ENCODE data around the gene OTOP2. TPM values are rescaled to one million over a fixed set of nuclear protein-coding genes. Genes with fewer than 3 reads are reported as not detected.
A peak's percentile ranks its signal among the peaks of the same experiment; 100 is the strongest.
"Not testable (repeated sequence)": the region's sequence is repeated elsewhere in the genome, so short reads cannot be mapped to it uniquely, and the experiment has no call there.

The OTOP2 gene
- total and polyA plus RNA-seq, 9 of the 15 experiments (the other 6 are each of a cell fraction or from before 2014, with no cell fraction given): 0.04 to 0.36 (median 0.14) TPM; not detected in 1

- H3K4me2 ChIP-seq (ENCODE audit: insufficient read depth, low read length): peak overlapping the region; percentile 87
- ATAC-seq (peak; percentile 3; the same call in 1 of the 3 replicates), DNase-seq (ENCODE audit: extremely low read depth in 1 of 4, low spot score in 3 of 4) (peak in 1 of 4 experiments; percentile 28)
- H3K4me3 ChIP-seq: peak overlapping the region; percentile 55
- BruUV-seq (replicated peaks): TSS peak; percentile 71
- peak overlapping the region; percentile 78 for H2AFZ ChIP-seq (ENCODE audit: low read depth, low read length)
- H3K79me2 ChIP-seq (ENCODE audit: control insufficient read depth, insufficient read depth, low read length); H3K27me3 ChIP-seq (ENCODE audit: control insufficient read depth in 2 of 2, insufficient read depth in 2 of 2, low read length in 2 of 2); H4K20me1 ChIP-seq (replicated peaks; ENCODE audit: control insufficient read depth, insufficient read depth, low read length); H3K9me1 ChIP-seq (ENCODE audit: control insufficient read depth, insufficient read depth, low read length); H3K9me3 ChIP-seq (replicated peaks; ENCODE audit: control insufficient read depth, insufficient read depth, low read depth, low read length); FAIRE-seq; H3K36me3 ChIP-seq (ENCODE audit: control insufficient read depth, insufficient read depth, low read length); intact Hi-C loops (cut with micrococcal nuclease); in situ Hi-C loops (cut with MboI); TF ChIP-seq NR2C2 (CRISPR knock-in tag; IDR thresholded peaks at IDR 0.05): not testable (repeated sequence)
- peak overlapping the region; percentile 76 to 91 for H3K9ac ChIP-seq (ENCODE audit: insufficient read depth in 1 of 2, low read depth in 2 of 2, low read length in 2 of 2)
- peak overlapping the region; percentile 75 for H3K27ac ChIP-seq (ENCODE audit: extremely low read depth, low read depth, low read length)
- CTCF ChIA-PET (ENCODE audit: low intra/inter-chr PET ratio): interaction anchor here (0.7 kb wide), 1 partner anchor 238 kb away, joined by 3 read pairs; no protein-coding TSS in a partner anchor
- WGBS (ENCODE audit: insufficient coverage, low coverage, missing lambda C conversion rate): 41% methylated on average over 14 of the region's 14 CpGs
- POLR2A ChIA-PET: interaction anchor here (0.6 to 1.9 kb wide), 17 partner anchors 9 to 544 kb away, joined by 3 to 12 read pairs (median 4); partner anchors contain the start of genes ATP5PD, HID1, JPT1 and KCTD2
- peaks cover 22 to 47% of the 10 kb centered on the region in 2 experiments for H3K4me1 ChIP-seq (replicated peaks in 1 of 2; ENCODE audit: control insufficient read depth in 2 of 2, insufficient read depth in 2 of 2, low read length in 2 of 2)
- TF ChIP-seq BRD9 (IDR thresholded peaks at IDR 0.05; ENCODE audit: low read depth, partially characterized antibody) (peak; percentile 62), FOXK2 (conservative IDR thresholded peaks at IDR 0.05 in 1 of 2, IDR thresholded peaks at IDR 0.05 in 1 of 2; ENCODE audit: low read depth in 2 of 2) (peak; percentile 51 to 61; a peak in 2 of 4 replicates), MLLT1 (IDR thresholded peaks at IDR 0.05) (peak in 1 of 2 experiments; percentile 41; a peak in 1 of 4 replicates), RUNX1 (IDR thresholded peaks at IDR 0.05; ENCODE audit: low read depth) (0 out of 2 replicates have a peak, but pooled peaks have one; percentile 8), PHB (CRISPR knock-in tag; IDR thresholded peaks at IDR 0.05) (0 out of 2 replicates have a peak, but pooled peaks have one; percentile 54), NR2C2 (tag; IDR thresholded peaks at IDR 0.05) (peak; percentile 67; the same call in 1 of the 2 replicates), SMARCA4 (IDR thresholded peaks at IDR 0.05) (0 out of 2 replicates have a peak, but pooled peaks have one; percentile 16), NR2C1 (IDR thresholded peaks at IDR 0.05) (peak; percentile 36; the same call in 1 of the 2 replicates), NR2C1 (tag; IDR thresholded peaks at IDR 0.05) (peak; percentile 45; the same call in 1 of the 2 replicates), NCOA6 (IDR thresholded peaks at IDR 0.05) (0 out of 2 replicates have a peak, but pooled peaks have one; percentile 18), THRAP3 (IDR thresholded peaks at IDR 0.05; ENCODE audit: borderline replicate concordance) (peak; percentile 49; the same call in 1 of the 2 replicates), HMGN3 (IDR thresholded peaks at IDR 0.05; ENCODE audit: borderline replicate concordance, extremely low read depth, insufficient read length, low read depth, low read length) (peak; percentile 0)
- TF ChIP-seq, protein P1, sequence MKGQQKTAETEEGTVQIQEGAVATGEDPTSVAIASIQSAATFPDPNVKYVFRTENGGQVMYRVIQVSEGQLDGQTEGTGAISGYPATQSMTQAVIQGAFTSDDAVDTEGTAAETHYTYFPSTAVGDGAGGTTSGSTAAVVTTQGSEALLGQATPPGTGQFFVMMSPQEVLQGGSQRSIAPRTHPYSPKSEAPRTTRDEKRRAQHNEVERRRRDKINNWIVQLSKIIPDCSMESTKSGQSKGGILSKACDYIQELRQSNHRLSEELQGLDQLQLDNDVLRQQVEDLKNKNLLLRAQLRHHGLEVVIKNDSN (CRISPR knock-in tag; IDR thresholded peaks at IDR 0.05): peak; percentile 37
- TF ChIP-seq, protein P2, sequence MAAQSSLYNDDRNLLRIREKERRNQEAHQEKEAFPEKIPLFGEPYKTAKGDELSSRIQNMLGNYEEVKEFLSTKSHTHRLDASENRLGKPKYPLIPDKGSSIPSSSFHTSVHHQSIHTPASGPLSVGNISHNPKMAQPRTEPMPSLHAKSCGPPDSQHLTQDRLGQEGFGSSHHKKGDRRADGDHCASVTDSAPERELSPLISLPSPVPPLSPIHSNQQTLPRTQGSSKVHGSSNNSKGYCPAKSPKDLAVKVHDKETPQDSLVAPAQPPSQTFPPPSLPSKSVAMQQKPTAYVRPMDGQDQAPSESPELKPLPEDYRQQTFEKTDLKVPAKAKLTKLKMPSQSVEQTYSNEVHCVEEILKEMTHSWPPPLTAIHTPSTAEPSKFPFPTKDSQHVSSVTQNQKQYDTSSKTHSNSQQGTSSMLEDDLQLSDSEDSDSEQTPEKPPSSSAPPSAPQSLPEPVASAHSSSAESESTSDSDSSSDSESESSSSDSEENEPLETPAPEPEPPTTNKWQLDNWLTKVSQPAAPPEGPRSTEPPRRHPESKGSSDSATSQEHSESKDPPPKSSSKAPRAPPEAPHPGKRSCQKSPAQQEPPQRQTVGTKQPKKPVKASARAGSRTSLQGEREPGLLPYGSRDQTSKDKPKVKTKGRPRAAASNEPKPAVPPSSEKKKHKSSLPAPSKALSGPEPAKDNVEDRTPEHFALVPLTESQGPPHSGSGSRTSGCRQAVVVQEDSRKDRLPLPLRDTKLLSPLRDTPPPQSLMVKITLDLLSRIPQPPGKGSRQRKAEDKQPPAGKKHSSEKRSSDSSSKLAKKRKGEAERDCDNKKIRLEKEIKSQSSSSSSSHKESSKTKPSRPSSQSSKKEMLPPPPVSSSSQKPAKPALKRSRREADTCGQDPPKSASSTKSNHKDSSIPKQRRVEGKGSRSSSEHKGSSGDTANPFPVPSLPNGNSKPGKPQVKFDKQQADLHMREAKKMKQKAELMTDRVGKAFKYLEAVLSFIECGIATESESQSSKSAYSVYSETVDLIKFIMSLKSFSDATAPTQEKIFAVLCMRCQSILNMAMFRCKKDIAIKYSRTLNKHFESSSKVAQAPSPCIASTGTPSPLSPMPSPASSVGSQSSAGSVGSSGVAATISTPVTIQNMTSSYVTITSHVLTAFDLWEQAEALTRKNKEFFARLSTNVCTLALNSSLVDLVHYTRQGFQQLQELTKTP (IDR thresholded peaks at IDR 0.05; ENCODE audit: low read depth in 1 of 2, partially characterized antibody in 2 of 2): peak in 1 of 2 experiments; percentile 33
These were observed 58.7 kb downstream of the OTOP2 start for GRCh38 chr17:74982663-74983313.
